Measurements from ENCODE around the gene PPM1F. TPM values are rescaled to one million over a fixed set of nuclear protein-coding genes. Genes with fewer than 3 reads are reported as not detected.

Gene PPM1F
- total RNA-seq, 1 experiment from 2014 or later: 28.6 TPM

GRCh38 chr22:21933413-21933812 is 19.2 kb downstream of the PPM1F start:
- TF ChIP-seq NR2C2 (CRISPR knock-in tag; IDR thresholded peaks at IDR 0.05): no peak
- TF ChIP-seq GABPB1 (CRISPR knock-in tag; IDR thresholded peaks at IDR 0.05): no peak
- no peak for TF ChIP-seq GRHL2 (CRISPR knock-in tag; IDR thresholded peaks at IDR 0.05; ENCODE audit: insufficient replicate concordance, severe bottlenecking)
- no peak for TF ChIP-seq ZBTB43 (CRISPR knock-in tag; IDR thresholded peaks at IDR 0.05)
- no peak for TF ChIP-seq MYBL2 (CRISPR knock-in tag; IDR thresholded peaks at IDR 0.05)
- no peak for TF ChIP-seq RORB (CRISPR knock-in tag; IDR thresholded peaks at IDR 0.05)
- TF ChIP-seq STAT6 (CRISPR knock-in tag; conservative IDR thresholded peaks at IDR 0.05; ENCODE audit: low read depth): no peak
- no peak for TF ChIP-seq ZNF512 (CRISPR knock-in tag; IDR thresholded peaks at IDR 0.05; ENCODE audit: borderline replicate concordance)
- no peak for TF ChIP-seq ZNF138 (CRISPR knock-in tag; conservative IDR thresholded peaks at IDR 0.05)
- no peak for TF ChIP-seq ZNF263 (CRISPR knock-in tag; IDR thresholded peaks at IDR 0.05; ENCODE audit: low read depth)
- TF ChIP-seq CBFB (CRISPR knock-in tag; IDR thresholded peaks at IDR 0.05; ENCODE audit: low read depth): no peak
- TF ChIP-seq CTCF (IDR thresholded peaks at IDR 0.05): no peak
- TF ChIP-seq ZMAT4 (CRISPR knock-in tag; IDR thresholded peaks at IDR 0.05): no peak
- TF ChIP-seq TP53 (CRISPR knock-in tag; IDR thresholded peaks at IDR 0.05): no peak
- no peak for ATAC-seq
- Mint-ChIP-seq H3K4me3 (no peak overlapping the region), H3K4me1 (peaks cover 22% of the 10 kb centered on the region), H3K27ac (no peak overlapping the region), H3K36me3 (peaks cover 25% of the 10 kb centered on the region; the same call in 1 of the 2 replicates), H3K9me3 (no peaks in the 10 kb centered on the region), H3K27me3 (ENCODE audit: low read depth) (no peaks in the 10 kb centered on the region)
- POLR2A ChIA-PET: no interaction called here
- CTCF ChIA-PET: no interaction called here
- DNase-seq (ENCODE audit: low spot score): no peak

- ChIA-PET POLR2A (interaction anchor here (1.4 kb wide), 1 partner anchor 197 kb away, joined by 3 read pairs; the partner anchor contains the start of gene YPEL1), CTCF (interaction anchor here (0.9 to 1.2 kb wide), 2 partner anchors 13 to 21 kb away, joined by 3 to 5 read pairs; partner anchors contain the start of gene PPM1F)
- no peak for TF ChIP-seq E2F1 (CRISPR knock-in tag; IDR thresholded peaks at IDR 0.05)
- 0 out of 2 replicates have a peak, but pooled peaks have one; percentile 57 for TF ChIP-seq GTF2I (CRISPR knock-in tag; conservative IDR thresholded peaks at IDR 0.05)
- DNase-seq (ENCODE audit: low spot score) (no peak), ATAC-seq (no peak)
- Mint-ChIP-seq H3K36me3 (peaks cover 25% of the 10 kb centered on the region; the same call in 1 of the 2 replicates), H3K27me3 (ENCODE audit: low read depth) (no peaks in the 10 kb centered on the region), H3K4me1 (peaks cover 26% of the 10 kb centered on the region), H3K4me3 (no peak overlapping the region), H3K9me3 (no peaks in the 10 kb centered on the region), H3K27ac (no peak overlapping the region)
Observed at GRCh38 chr22:21932347-21932746, 20.3 kb downstream of the PPM1F start.
